Measurements from ENCODE around the gene WDR27. TPM values are rescaled to one million over a fixed set of nuclear protein-coding genes. Genes with fewer than 3 reads are reported as not detected.

The WDR27 gene
- total RNA-seq, 3 donors from 2014 or later: 21.3 to 68.6 (median 56.4) TPM

- no peaks in the 10 kb centered on the region for H3K36me3 ChIP-seq
- H3K27ac ChIP-seq: no peak overlapping the region
- no peak overlapping the region for H3K4me3 ChIP-seq
- intact Hi-C loops (cut with DNase I; ENCODE audit: low total_unique reads): no loop called here
- TF ChIP-seq POLR2A (IDR thresholded peaks at IDR 0.05) (no peak), CTCF (IDR thresholded peaks at IDR 0.05) (no peak), POLR2AphosphoS5 (IDR thresholded peaks at IDR 0.05) (no peak)
- no peaks in the 10 kb centered on the region for H3K27me3 ChIP-seq
- peaks cover 0 to 3% of the 10 kb centered on the region in 2 donors for H3K4me1 ChIP-seq
- no peak for DNase-seq (ENCODE audit: low spot score in 2 of 2)
- no peaks in the 10 kb centered on the region for H3K9me3 ChIP-seq
Observed at GRCh38 chr6:169587975-169588374, 113.9 kb downstream of the WDR27 start.

GRCh38 chr6:169583886-169584541, 117.8 kb downstream of the WDR27 start:
- no peak for TF ChIP-seq CTCF (IDR thresholded peaks at IDR 0.05)
- Histone ChIP-seq H3K9me3 (no peaks in the 10 kb centered on the region), H3K4me3 (no peak overlapping the region), H3K4me1 (no peaks in the 10 kb centered on the region), H3K27me3 (no peaks in the 10 kb centered on the region), H3K27ac (no peak overlapping the region), H3K36me3 (no peaks in the 10 kb centered on the region)
- intact Hi-C loops (cut with DNase I; ENCODE audit: low total_unique reads): no loop called here
- DNase-seq (ENCODE audit: low spot score in 2 of 2): no peak

- Histone ChIP-seq H3K9me3 (no peaks in the 10 kb centered on the region), H3K36me3 (no peaks in the 10 kb centered on the region), H3K4me3 (no peak overlapping the region), H3K4me1 (no peaks in the 10 kb centered on the region), H3K27me3 (no peaks in the 10 kb centered on the region), H3K27ac (no peak overlapping the region)
- TF ChIP-seq POLR2AphosphoS5 (IDR thresholded peaks at IDR 0.05) (no peak), CTCF (IDR thresholded peaks at IDR 0.05) (no peak), POLR2A (IDR thresholded peaks at IDR 0.05) (no peak)
- intact Hi-C loops (cut with DNase I; ENCODE audit: low total_unique reads): no loop called here
- no peak for DNase-seq (ENCODE audit: low spot score in 2 of 2)
Observed at GRCh38 chr6:169579407-169580111, 122.3 kb downstream of the WDR27 start.

GRCh38 chr6:169577974-169578373, 123.9 kb downstream of the WDR27 start:
- Histone ChIP-seq H3K27me3 (no peaks in the 10 kb centered on the region), H3K36me3 (no peaks in the 10 kb centered on the region), H3K4me1 (no peaks in the 10 kb centered on the region), H3K9me3 (no peaks in the 10 kb centered on the region), H3K4me3 (peak overlapping the region in 1 of 3 donors; percentile 37), H3K27ac (no peak overlapping the region)
- no peak for DNase-seq (ENCODE audit: low spot score in 2 of 2)
- intact Hi-C loops (cut with DNase I; ENCODE audit: low total_unique reads): no loop called here
- TF ChIP-seq POLR2AphosphoS5 (IDR thresholded peaks at IDR 0.05) (no peak), CTCF (IDR thresholded peaks at IDR 0.05) (no peak), POLR2A (IDR thresholded peaks at IDR 0.05) (no peak)

GRCh38 chr6:169577236-169577635, 124.6 kb downstream of the WDR27 start:
- H3K9me3 ChIP-seq: no peaks in the 10 kb centered on the region
- intact Hi-C loops (cut with DNase I; ENCODE audit: low total_unique reads): no loop called here
- H3K36me3 ChIP-seq: no peaks in the 10 kb centered on the region
- H3K4me3 ChIP-seq: peak overlapping the region in 2 of 3 donors; percentile 17 to 37
- H3K27me3 ChIP-seq: no peaks in the 10 kb centered on the region
- no peak for DNase-seq (ENCODE audit: low spot score in 2 of 2)
- no peaks in the 10 kb centered on the region for H3K4me1 ChIP-seq
- no peak for TF ChIP-seq CTCF (IDR thresholded peaks at IDR 0.05)
- H3K27ac ChIP-seq: no peak overlapping the region

Measured in breast epithelium (tissue), 4 donors.